Measurements from ENCODE around the gene DNAH6. TPM values are rescaled to one million over a fixed set of nuclear protein-coding genes. Genes with fewer than 3 reads are reported as not detected.
"Not testable (repeated sequence)": the region's sequence is repeated elsewhere in the genome, so short reads cannot be mapped to it uniquely, and the experiment has no call there.

Gene DNAH6
- total and polyA plus RNA-seq, 2 of the 8 experiments (the other 6 are each of a cell fraction or from before 2014, with no cell fraction given): 0.06 to 0.43 TPM

GRCh38 chr2:84467389-84467788, 48.9 kb upstream of the DNAH6 start (continued):
- TF ChIP-seq CBX8 (IDR thresholded peaks at IDR 0.05; ENCODE audit: borderline replicate concordance, low read depth, low read length) (no peak), CTBP2 (IDR thresholded peaks at IDR 0.05; ENCODE audit: borderline replicate concordance, insufficient read depth, insufficient read length, low read length) (no peak), NANOG (IDR thresholded peaks at IDR 0.05; ENCODE audit: insufficient read depth, low read depth, low read length, poor library complexity, severe bottlenecking) (no peak), YY1 (IDR thresholded peaks at IDR 0.05; ENCODE audit: low read depth, low read length) (no peak), MAX (IDR thresholded peaks at IDR 0.05) (no peak)

- H3K4me1 ChIP-seq (replicated peaks in 1 of 4; ENCODE audit: control insufficient read depth in 3 of 4, insufficient read depth in 4 of 4, low read length in 3 of 4); H2BK15ac ChIP-seq (ENCODE audit: low read length); H3K79me2 ChIP-seq (ENCODE audit: control insufficient read depth in 1 of 2, insufficient read depth in 2 of 2, low read length in 2 of 2); H4K5ac ChIP-seq (ENCODE audit: insufficient read length, low read depth, low read length); H3K4me3 ChIP-seq (ENCODE audit: extremely low read depth in 1 of 4, insufficient read depth in 2 of 4, low read depth in 3 of 4, low read length in 4 of 4); H3K23me2 ChIP-seq (ENCODE audit: low read depth, low read length); H3K4me2 ChIP-seq (ENCODE audit: insufficient read depth in 1 of 2, low read depth in 2 of 2, low read length in 2 of 2); H3K9ac ChIP-seq (replicated peaks in 1 of 4; ENCODE audit: extremely low read depth in 1 of 4, low read depth in 3 of 4, low read length in 3 of 4); H3K27me3 ChIP-seq (replicated peaks in 1 of 4; ENCODE audit: control insufficient read depth in 3 of 4, extremely low read depth in 1 of 4, insufficient read depth in 3 of 4, low read length in 3 of 4); H4K91ac ChIP-seq (replicated peaks; ENCODE audit: insufficient read length, low read length); DNase-seq (ENCODE audit: low read depth in 1 of 2, low spot score in 2 of 2); H3K23ac ChIP-seq (ENCODE audit: insufficient read length); H2BK12ac ChIP-seq (ENCODE audit: low read depth, low read length); H3K18ac ChIP-seq (ENCODE audit: extremely low read depth, low read length); H3K79me1 ChIP-seq (ENCODE audit: low read depth, low read length); H3K56ac ChIP-seq (replicated peaks; ENCODE audit: insufficient read length, low read depth, low read length); H2AFZ ChIP-seq (ENCODE audit: low read length); H3K36me3 ChIP-seq (ENCODE audit: control insufficient read depth in 2 of 4, insufficient read depth in 4 of 4, low read length in 3 of 4); H2BK5ac ChIP-seq (ENCODE audit: low read depth, low read length); POLR2A ChIA-PET (ENCODE audit: partially characterized antibody); H3K14ac ChIP-seq (ENCODE audit: insufficient read length); H4K20me1 ChIP-seq (replicated peaks in 1 of 2; ENCODE audit: control insufficient read depth in 1 of 2, insufficient read depth in 2 of 2, low read length in 2 of 2); H4K8ac ChIP-seq (ENCODE audit: extremely low read depth, insufficient read depth, low read length); H2BK20ac ChIP-seq (ENCODE audit: low read length); FAIRE-seq; H3K4ac ChIP-seq (replicated peaks; ENCODE audit: insufficient read length, low read depth, low read length); H3K27ac ChIP-seq (ENCODE audit: low read depth, low read length); H2BK120ac ChIP-seq (replicated peaks; ENCODE audit: low read depth, low read length); H2AK5ac ChIP-seq (ENCODE audit: low read depth, low read length): not testable (repeated sequence)
- 85% methylated on average over 2 of the region's 2 CpGs; no CpG with 5 or more reads in 1 of the 2 experiments for WGBS, 2 experiments (ENCODE audit: extremely low coverage in 1 of 2, insufficient coverage in 1 of 2, insufficient read length in 1 of 2, insufficient replicate concordance in 2 of 2, low coverage in 1 of 2, low lambda C conversion rate in 2 of 2, missing lambda C conversion rate in 1 of 2)
- H3K9me3 ChIP-seq (ENCODE audit: insufficient read depth in 2 of 2, low read depth in 1 of 2, low read length in 1 of 2): peaks cover 22 to 34% of the 10 kb centered on the region in 2 experiments
- CTCF ChIA-PET (ENCODE audit: partially characterized antibody): interaction anchor here (0.7 to 0.8 kb wide), 2 partner anchors 22 to 159 kb away, joined by 3 read pairs; no protein-coding TSS in a partner anchor
Measured at GRCh38 chr2:84472423-84472822, 43.9 kb upstream of the DNAH6 start.
